GM12875 (cell line): ENCODE measurements around the gene RTTN.
"Not testable (repeated sequence)": the region's sequence is repeated elsewhere in the genome, so short reads cannot be mapped to it uniquely, and the experiment has no call there.

Source experiments
- H3K4me3 ChIP-seq: one replicate; pipeline ENCODE4 v1.5.1; 2011; ENCODE audit warnings: low read depth, low read length, control low read depth
- CTCF ChIP-seq: IDR thresholded peaks from 2 replicates; pipeline ENCODE4 v1.5.1; 2011; ENCODE audit warnings: low read depth, mild to moderate bottlenecking, control low read depth, inconsistent platforms, low read length, moderate library complexity, borderline replicate concordance; ENCODE audit not compliant: insufficient read depth

RTTN gene

GRCh38 chr18:70205421-70206397 lies at the start of gene RTTN:
RTTN (minus strand) TSS chr18:70205687; CDS start chr18:70205658, 29 bp downstream.
- no peak for TF ChIP-seq CTCF
- H3K4me3 ChIP-seq, result peak within 1 kb of the TSS; percentile 81

GRCh38 chr18:70250781-70251180 lies 45.3 kb upstream of the RTTN start:
- H3K4me3 ChIP-seq, result no peak overlapping the region
- no peak for TF ChIP-seq CTCF

GRCh38 chr18:70249861-70250260 lies 44.4 kb upstream of the RTTN start:
- not testable (repeated sequence) for H3K4me3 ChIP-seq

- no peak for TF ChIP-seq CTCF
- H3K4me3 ChIP-seq, result no peak overlapping the region
Measured at GRCh38 chr18:70249118-70249517, 43.6 kb upstream of the RTTN start.

- H3K4me3 ChIP-seq, result no peak overlapping the region
- TF ChIP-seq CTCF, result no peak
Measured at GRCh38 chr18:70246061-70246466, 40.6 kb upstream of the RTTN start.

GRCh38 chr18:70243131-70243929 lies 37.8 kb upstream of the RTTN start:
- TF ChIP-seq CTCF, result no peak
- H3K4me3 ChIP-seq, result no peak overlapping the region

GRCh38 chr18:70236921-70237320 lies 31.4 kb upstream of the RTTN start:
- H3K4me3 ChIP-seq, result not testable (repeated sequence)

GRCh38 chr18:70235478-70235877 lies 30.0 kb upstream of the RTTN start:
- H3K4me3 ChIP-seq, result no peak overlapping the region
- no peak for TF ChIP-seq CTCF
